Panc1 (cell line): ENCODE results near the gene HSPA1L. TPM values are rescaled to one million over a fixed set of nuclear protein-coding genes. Genes with fewer than 3 reads are reported as not detected.
A peak's percentile ranks its signal among the peaks of the same experiment; 100 is the strongest.

Experiments used
- ATAC-seq: fragments of 200-7000 bp; cut with Tn5 transposase; 2 replicates; pipeline ENCODE4 v1.9.1; 2020; ENCODE audit warnings: mild to moderate bottlenecking, moderate library complexity
- BruUV-seq: library from RNA; stranded (reverse); fragments of 400-500 nt; replicated peaks from 2 replicates; lab custom pipeline; 2021; lab: Mats Ljungman, UMichigan
- CTCF ChIA-PET: fragments of 300-600 bp; sonication (Branson Sonifier 250); formaldehyde crosslinking; loops from one replicate; lab custom pipeline; 2022; ENCODE audit warnings: antibody characterized with exemption; lab: Charles Lee
- POLR2A ChIA-PET: fragments of 300-600 bp; sonication (Branson Sonifier 250); formaldehyde crosslinking; loops from one replicate; lab custom pipeline; 2022; ENCODE audit warnings: antibody characterized with exemption; lab: Charles Lee
- DNase-seq: peaks from one replicate; pipeline ENCODE4 v3.0.0-alpha.2; 2010; ENCODE audit warnings: low read depth, low spot score
- H3K27ac ChIP-seq: 2 replicates; pipeline ENCODE4 v1.5.1; 2011; ENCODE audit warnings: mild to moderate bottlenecking, low read length, inconsistent platforms
- H3K27me3 ChIP-seq: fragments of 200-500 bp; sonication (Bioruptor generic); 2 replicates; pipeline ENCODE4 v1.6.0; 2014; ENCODE audit warnings: low read length, inconsistent platforms; ENCODE audit not compliant: control insufficient read depth, insufficient read depth
- H3K36me3 ChIP-seq: fragments of 200-500 bp; sonication (Bioruptor generic); 2 replicates; pipeline ENCODE4 v1.5.1; 2014; ENCODE audit warnings: inconsistent platforms, mild to moderate bottlenecking, low read length, moderate library complexity; ENCODE audit not compliant: control insufficient read depth, insufficient read depth
- H3K4me1 ChIP-seq: 2 replicates; pipeline ENCODE4 v1.5.1; 2011; ENCODE audit warnings: inconsistent platforms, mild to moderate bottlenecking, low read length, moderate library complexity; ENCODE audit not compliant: control insufficient read depth, insufficient read depth
- H3K4me3 ChIP-seq, 2 experiments: 2 replicates each; pipeline ENCODE4 v1.5.1; 2011 to 2012; ENCODE audit warnings: low read depth in 2 of 2, low read length in 2 of 2, mild to moderate bottlenecking in 2 of 2, inconsistent platforms in 1 of 2, moderate library complexity in 1 of 2
- H3K9me3 ChIP-seq: fragments of 200-500 bp; sonication (Bioruptor generic); 2 replicates; pipeline ENCODE4 v1.5.1; 2014; ENCODE audit warnings: low read depth, mild to moderate bottlenecking, inconsistent platforms, low read length, moderate library complexity; ENCODE audit not compliant: control insufficient read depth, insufficient read depth
- CTCF ChIP-seq: fragments of 450-650 bp; IDR thresholded peaks from 2 replicates; pipeline ENCODE4 v1.5.1; 2017; ENCODE audit warnings: mild to moderate bottlenecking
- POLR2AphosphoS5 ChIP-seq: IDR thresholded peaks from 2 replicates; pipeline ENCODE4 v1.6.1; 2012; ENCODE audit warnings: mild to moderate bottlenecking, low read depth, low read length, moderate library complexity
- REST ChIP-seq, 2 experiments: IDR thresholded peaks; 2 replicates each; pipeline ENCODE4 v1.6.1; 2011 to 2012; ENCODE audit warnings: low read depth in 2 of 2, control low read depth in 1 of 2, low read length in 1 of 2, mild to moderate bottlenecking in 1 of 2, moderate library complexity in 1 of 2; ENCODE audit not compliant: insufficient read depth in 1 of 2
- SIN3A ChIP-seq: IDR thresholded peaks from 2 replicates; pipeline ENCODE4 v1.6.1; 2012; ENCODE audit warnings: low read depth, mild to moderate bottlenecking, low read length, moderate library complexity, borderline replicate concordance; ENCODE audit not compliant: insufficient read depth
- TCF7L2 ChIP-seq: IDR thresholded peaks from 2 replicates; pipeline ENCODE4 v1.6.1; 2011; ENCODE audit warnings: mild to moderate bottlenecking, low read depth, low read length, inconsistent platforms
- in situ Hi-C: cut with HindIII; loops from 2 replicates; pipeline ENCODE4 v1.10.0; 2016; ENCODE audit warnings: low sequenced_read_pairs, low pct_unique_long_range_greater_than_20kb
- intact Hi-C: fragments of 100-400 bp; cut with micrococcal nuclease; formaldehyde crosslinking; loops from one replicate; pipeline ENCODE4 v1.10.0; 2022; ENCODE audit not compliant: unreplicated experiment
- total RNA-seq: library from RNA; stranded (reverse); gene quantifications from one replicate; pipeline ENCODE4 v1.2.1, GENCODE V29; 2021; ENCODE audit not compliant: unreplicated experiment

Gene HSPA1L
- total RNA-seq, 1 experiment from 2014 or later = 2.8 TPM

DNA sequence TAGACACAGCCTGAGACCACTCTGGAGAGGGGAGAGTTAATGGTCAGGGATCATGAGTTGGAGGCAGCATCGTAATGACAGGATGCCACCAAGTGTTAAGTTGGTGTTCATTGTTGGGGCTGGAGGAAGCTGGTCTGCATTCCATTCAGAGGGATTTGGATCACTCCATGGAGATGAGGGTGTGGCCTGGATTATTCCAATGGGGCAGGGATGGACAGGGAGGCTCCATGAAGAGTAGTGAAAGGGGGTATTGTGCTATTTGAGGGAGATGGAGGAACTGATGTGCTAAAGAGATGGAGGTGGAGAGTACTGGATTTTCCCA lies 51.5 kb downstream of the HSPA1L start:
- in situ Hi-C loops (no loop called here), intact Hi-C loops (no loop called here)
- no TSS peak for BruUV-seq
- CTCF ChIA-PET = interaction anchor here (0.5 kb wide), 1 partner anchor 18 kb away, joined by 5 read pairs; no protein-coding TSS in a partner anchor
- ATAC-seq (peak; percentile 41; the same call in 1 of the 2 replicates), DNase-seq (no peak)
- Histone ChIP-seq H3K27me3 (no peaks in the 10 kb centered on the region), H3K9me3 (no peaks in the 10 kb centered on the region), H3K4me3 (no peak overlapping the region), H3K36me3 (no peaks in the 10 kb centered on the region), H3K27ac (no peak overlapping the region), H3K4me1 (no peaks in the 10 kb centered on the region)
- POLR2A ChIA-PET = no interaction called here
- TF ChIP-seq SIN3A = no peak

GRCh38 chr6:31762878-31763618 lies 52.0 kb downstream of the HSPA1L start:
- no peaks in the 10 kb centered on the region for H3K4me1 ChIP-seq
- DNase-seq (no peak), ATAC-seq (peak; percentile 32; the same call in 1 of the 2 replicates)
- H3K27me3 ChIP-seq = no peaks in the 10 kb centered on the region
- POLR2A ChIA-PET = no interaction called here
- H3K9me3 ChIP-seq = no peaks in the 10 kb centered on the region
- in situ Hi-C loops (no loop called here), intact Hi-C loops (no loop called here)
- no peak overlapping the region for H3K4me3 ChIP-seq
- no peaks in the 10 kb centered on the region for H3K36me3 ChIP-seq
- BruUV-seq = no TSS peak
- no peak overlapping the region for H3K27ac ChIP-seq
- TF ChIP-seq TCF7L2 (no peak), CTCF (no peak), SIN3A (no peak), POLR2AphosphoS5 (no peak), REST (IDR thresholded peaks at IDR 0.05; ENCODE audit: insufficient read depth in 1 of 2, low read depth in 2 of 2, low read length in 1 of 2) (no peak)
- CTCF ChIA-PET = no interaction called here

- no peak for DNase-seq
- TF ChIP-seq REST (IDR thresholded peaks at IDR 0.05; ENCODE audit: insufficient read depth in 1 of 2, low read depth in 2 of 2, low read length in 1 of 2) = no peak
- TF ChIP-seq TCF7L2 = no peak
- no peak for TF ChIP-seq SIN3A
- TF ChIP-seq CTCF = no peak
- TF ChIP-seq POLR2AphosphoS5 = no peak
- Histone ChIP-seq H3K4me3 (no peak within 1 kb of the TSS), H3K27ac (no peak within 1 kb of the TSS), H3K36me3 (no peaks in the 10 kb centered on the region), H3K4me1 (no peaks in the 10 kb centered on the region), H3K9me3 (no peaks in the 10 kb centered on the region), H3K27me3 (no peaks in the 10 kb centered on the region)
- in situ Hi-C loops = no loop called here
- no TSS peak for BruUV-seq
- POLR2A ChIA-PET = no interaction called here
- intact Hi-C loops = no loop called here
- no peak for ATAC-seq
- CTCF ChIA-PET = no interaction called here
These were observed 52.7 kb downstream of the HSPA1L start, which contains the start of gene SAPCD1 for GRCh38 chr6:31762356-31762755. TSS of gene SAPCD1 (plus strand) at chr6:31762656. CDS start at chr6:31763055, 399 bp downstream.
